HepG2 (cell line): ENCODE results near the gene ARHGEF26. TPM values are rescaled to one million over a fixed set of nuclear protein-coding genes. Genes with fewer than 3 reads are reported as not detected.

Experiments used
- ARNT2 ChIP-seq: sonication (generic); formaldehyde crosslinking; IDR thresholded peaks from 2 replicates; pipeline ENCODE4 v1.8.0; 2022; ENCODE audit warnings: mild to moderate bottlenecking, low read depth, missing genetic modification reagents, moderate library complexity
- CBX1 ChIP-seq: IDR thresholded peaks from one replicate; pipeline ENCODE4 v1.6.1; 2016; ENCODE audit warnings: antibody characterized with exemption, low read depth
- CENPX ChIP-seq: sonication (generic); formaldehyde crosslinking; IDR thresholded peaks from 2 replicates; pipeline ENCODE4 v1.9.0; 2021; ENCODE audit warnings: mild to moderate bottlenecking, missing genetic modification reagents, moderate library complexity
- FOXK1 ChIP-seq: sonication (generic); formaldehyde crosslinking; IDR thresholded peaks from 2 replicates; pipeline ENCODE4 v1.4.0; 2020; ENCODE audit warnings: low read depth, missing genetic modification reagents, borderline replicate concordance
- FUBP1 ChIP-seq: sonication (generic); formaldehyde crosslinking; IDR thresholded peaks from 2 replicates; pipeline ENCODE4 v1.5.1; 2020; ENCODE audit warnings: missing genetic modification reagents, mild to moderate bottlenecking, borderline replicate concordance
- GLI4 ChIP-seq: sonication (generic); formaldehyde crosslinking; IDR thresholded peaks from 2 replicates; pipeline ENCODE4 v1.5.1; 2020; ENCODE audit warnings: missing genetic modification reagents, mild to moderate bottlenecking, moderate library complexity, borderline replicate concordance
- HCFC1 ChIP-seq: fragments of 150-350 bp; IDR thresholded peaks from 2 replicates; pipeline ENCODE4 v1.6.1; 2014; ENCODE audit warnings: low read depth, low read length
- MED13 ChIP-seq: sonication (generic); formaldehyde crosslinking; IDR thresholded peaks from 2 replicates; pipeline ENCODE4 v1.5.0; 2020; ENCODE audit warnings: missing genetic modification reagents
- MIXL1 ChIP-seq: IDR thresholded peaks from 2 replicates; pipeline ENCODE4 v1.6.1; 2016
- MNT ChIP-seq: fragments of 450-650 bp; IDR thresholded peaks from 2 replicates; pipeline ENCODE4 v1.6.1; 2016
- RBFOX2 ChIP-seq: fragments of 200-400 bp; formaldehyde crosslinking; IDR thresholded peaks from 2 replicates; pipeline ENCODE4 v1.6.1; 2017; ENCODE audit warnings: low read depth, mild to moderate bottlenecking, low read length
- RNF219 ChIP-seq: sonication (generic); formaldehyde crosslinking; IDR thresholded peaks from 2 replicates; pipeline ENCODE4 v1.5.0; 2020; ENCODE audit warnings: mild to moderate bottlenecking, missing genetic modification reagents
- SKI ChIP-seq: fragments of 450-650 bp; IDR thresholded peaks from one replicate; pipeline ENCODE4 v1.6.1; 2018; ENCODE audit warnings: mild to moderate bottlenecking; ENCODE audit not compliant: partially characterized antibody
- TBX2 ChIP-seq: sonication (generic); formaldehyde crosslinking; IDR thresholded peaks from 2 replicates; pipeline ENCODE4 v1.5.0; 2020; ENCODE audit warnings: missing genetic modification reagents, mild to moderate bottlenecking, borderline replicate concordance
- TCF7 ChIP-seq: sonication (generic); IDR thresholded peaks from 2 replicates; pipeline ENCODE4 v1.6.1; 2016; ENCODE audit warnings: antibody characterized with exemption, low read depth
- TRAFD1 ChIP-seq: sonication (generic); formaldehyde crosslinking; IDR thresholded peaks from 2 replicates; pipeline ENCODE4 v1.5.1; 2020; ENCODE audit warnings: missing genetic modification reagents, mild to moderate bottlenecking, borderline replicate concordance
- XRCC5 ChIP-seq: fragments of 200-400 bp; formaldehyde crosslinking; optimal IDR thresholded peaks from 2 replicates; pipeline ENCODE3; 2017; ENCODE audit warnings: mild to moderate bottlenecking, low read length
- ZNF44 ChIP-seq: sonication (generic); formaldehyde crosslinking; IDR thresholded peaks from 2 replicates; pipeline ENCODE4 v1.5.1; 2020; ENCODE audit warnings: mild to moderate bottlenecking, missing genetic modification reagents
- ZNF468 ChIP-seq: sonication (generic); formaldehyde crosslinking; IDR thresholded peaks from 2 replicates; pipeline ENCODE4 v1.8.0; 2022; ENCODE audit warnings: mild to moderate bottlenecking, moderate library complexity, missing genetic modification reagents
- ZNF557 ChIP-seq: sonication (generic); formaldehyde crosslinking; IDR thresholded peaks from 2 replicates; pipeline ENCODE4 v1.4.0; 2020; ENCODE audit warnings: missing genetic modification reagents
- ZNF674 ChIP-seq: sonication (generic); formaldehyde crosslinking; IDR thresholded peaks from 2 replicates; pipeline ENCODE4 v1.5.0; 2020; ENCODE audit warnings: low read depth, mild to moderate bottlenecking, missing genetic modification reagents
- ZNF770 ChIP-seq: sonication (generic); formaldehyde crosslinking; IDR thresholded peaks from 2 replicates; pipeline ENCODE4 v1.5.0; 2020; ENCODE audit warnings: mild to moderate bottlenecking, missing genetic modification reagents
- ZNF788 ChIP-seq: sonication (generic); formaldehyde crosslinking; IDR thresholded peaks from 2 replicates; pipeline ENCODE4 v1.5.0; 2020; ENCODE audit warnings: mild to moderate bottlenecking, missing genetic modification reagents, borderline replicate concordance
- polyA plus RNA-seq, 8 experiments: library from polyadenylated mRNA; depleted of rRNA in 3 of 8; stranded (reverse) in 7 of 8; unstranded in 1 of 8; fragments of >200 nt; fragmentation: Illumina TruSeq in 4 of 8; extraction: Trizol in 4 of 8; gene quantifications; 2 replicates each; pipeline versions ENCODE4 v1.2.1 to v1.2.3, GENCODE V29; 2011 to 2016; ENCODE audit warnings: low read depth in 4 of 8, missing spikeins in 1 of 8, mixed read lengths in 1 of 8; ENCODE audit not compliant: insufficient read depth in 1 of 8
- total RNA-seq, 5 experiments: library from RNA; depleted of rRNA; stranded (reverse); fragments of >200 nt; fragmentation: Illumina TruSeq; extraction: Trizol; gene quantifications; 2 replicates each; pipeline ENCODE4 v1.2.3, GENCODE V29; 2016; ENCODE audit warnings: low read depth in 1 of 5

Gene ARHGEF26
- total and polyA plus RNA-seq, 2 of the 13 experiments (the other 11 are each of a cell fraction or from before 2014, with no cell fraction given) = 0.74 to 6.1 TPM

- TF ChIP-seq RNF219 = no peak
- no peak for TF ChIP-seq XRCC5
- no peak for TF ChIP-seq ZNF44 (CRISPR knock-in tag)
- peak; percentile 60; the same call in 1 of the 2 replicates for TF ChIP-seq TBX2
- TF ChIP-seq MNT = peak; percentile 33; the same call in 1 of the 2 replicates
- no peak for TF ChIP-seq TRAFD1 (CRISPR knock-in tag)
- no peak for TF ChIP-seq ZNF788 (CRISPR knock-in tag)
- TF ChIP-seq TCF7 = peak; percentile 27; the same call in 1 of the 2 replicates
- no peak for TF ChIP-seq SKI
- TF ChIP-seq ZNF674 (CRISPR knock-in tag) = no peak
- no peak for TF ChIP-seq MED13 (CRISPR knock-in tag)
- no peak for TF ChIP-seq ZNF770 (CRISPR knock-in tag)
- TF ChIP-seq HCFC1 = no peak
- no peak for TF ChIP-seq CBX1
- TF ChIP-seq CENPX (CRISPR knock-in tag) = no peak
- TF ChIP-seq FOXK1 (CRISPR knock-in tag) = peak; percentile 69; the same call in 1 of the 2 replicates
- TF ChIP-seq RBFOX2 = no peak
- TF ChIP-seq ZNF468 (CRISPR knock-in tag) = no peak
- TF ChIP-seq MIXL1 = peak; percentile 90
- TF ChIP-seq ZNF557 (CRISPR knock-in tag) = no peak
- TF ChIP-seq ARNT2 (CRISPR knock-in tag) = no peak
- no peak for TF ChIP-seq FUBP1
- no peak for TF ChIP-seq GLI4
Observed at GRCh38 chr3:154251610-154252009, 130.4 kb downstream of the ARHGEF26 start (continued).
